T1000 (cell line): ENCODE results near the gene RNF169.
A peak's percentile ranks its signal among the peaks of the same experiment; 100 is the strongest.

Source experiments
- DNase-seq: peaks from one replicate; lab custom pipeline; 2025; ENCODE audit warnings: mixed read lengths; lab: John Stamatoyannopoulos, UW

The RNF169 gene, protein sequence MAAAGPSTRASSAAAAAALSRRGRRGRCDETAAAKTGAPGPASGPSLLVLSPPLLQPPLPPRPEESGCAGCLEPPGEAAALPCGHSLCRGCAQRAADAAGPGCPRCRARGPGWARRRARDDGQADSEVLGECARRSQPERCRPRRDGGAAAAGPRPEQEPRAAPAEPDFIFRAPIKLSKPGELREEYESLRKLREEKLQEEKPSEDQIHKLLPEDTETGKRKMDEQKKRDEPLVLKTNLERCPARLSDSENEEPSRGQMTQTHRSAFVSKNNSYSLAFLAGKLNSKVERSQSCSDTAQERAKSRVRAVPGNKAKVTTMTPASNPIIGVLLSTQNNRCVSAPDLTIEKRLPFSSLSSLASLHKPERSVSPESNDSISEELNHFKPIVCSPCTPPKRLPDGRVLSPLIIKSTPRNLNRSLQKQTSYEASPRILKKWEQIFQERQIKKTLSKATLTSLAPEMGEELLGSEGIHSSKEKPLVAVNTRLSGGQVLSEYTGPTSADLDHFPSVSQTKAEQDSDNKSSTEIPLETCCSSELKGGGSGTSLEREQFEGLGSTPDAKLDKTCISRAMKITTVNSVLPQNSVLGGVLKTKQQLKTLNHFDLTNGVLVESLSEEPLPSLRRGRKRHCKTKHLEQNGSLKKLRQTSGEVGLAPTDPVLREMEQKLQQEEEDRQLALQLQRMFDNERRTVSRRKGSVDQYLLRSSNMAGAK

GRCh38 chr11:74748211-74749126, at the start of gene RNF169:
TSS of gene RNF169 (plus strand) at chr11:74748849. CDS start at chr11:74748881, 32 bp downstream.
- peak; percentile 85 for DNase-seq

DNA sequence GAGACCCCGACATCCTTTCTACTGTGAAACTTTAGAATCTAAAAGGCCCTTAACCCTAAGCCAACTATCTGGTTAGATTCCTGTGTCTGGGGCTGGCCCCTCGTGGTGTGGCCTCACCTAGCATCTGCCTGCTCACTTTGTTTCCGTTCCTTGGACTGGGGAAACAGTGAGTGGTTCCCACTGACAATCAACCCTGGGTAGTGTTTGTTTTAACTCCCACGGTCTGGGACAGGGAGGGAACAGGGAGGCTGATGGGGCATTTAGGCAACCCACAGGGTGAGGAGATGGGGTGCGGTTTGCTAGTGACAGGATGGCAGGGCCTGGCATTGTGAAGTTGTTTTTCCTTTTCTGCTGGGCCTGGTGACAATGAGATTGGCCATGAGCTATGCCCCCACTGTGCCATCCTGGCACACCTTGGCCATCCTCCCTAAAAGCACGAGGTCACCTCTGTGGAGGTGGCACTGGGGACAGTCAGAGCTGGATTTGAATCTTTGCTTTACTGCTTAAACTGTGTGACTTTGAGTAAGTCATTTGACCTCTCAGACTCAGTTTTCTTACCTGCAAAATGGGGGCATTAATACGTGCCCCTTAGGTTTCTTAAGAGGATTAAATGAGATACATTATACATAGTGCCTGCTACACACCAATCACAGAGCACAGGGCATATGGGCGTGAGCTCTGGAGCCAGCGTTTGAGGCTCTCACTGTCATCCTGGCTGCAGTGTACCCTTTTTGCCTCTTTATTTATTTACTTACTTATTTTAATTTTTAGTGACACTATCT, 48.8 kb upstream of the RNF169 start:
- DNase-seq, result no peak

DNA sequence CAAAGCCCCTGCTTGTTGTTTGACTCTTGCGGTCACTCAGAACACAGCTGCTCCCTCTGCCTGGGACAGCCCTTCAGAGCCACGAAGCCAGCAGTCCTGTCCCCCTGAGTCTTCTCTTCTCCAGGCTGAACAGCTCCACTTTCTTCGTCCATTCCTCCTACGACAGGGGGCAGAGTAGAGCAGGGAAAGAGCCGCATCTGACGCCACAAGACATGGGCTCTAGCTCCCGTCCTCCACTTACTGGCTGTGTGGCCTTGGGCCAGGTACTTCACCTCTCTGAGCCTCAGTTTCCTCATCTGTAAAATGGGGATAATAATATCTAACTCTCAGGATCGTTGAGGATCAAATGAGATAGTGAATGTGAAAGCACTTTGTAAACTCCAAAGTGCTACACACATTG, 47.3 kb upstream of the RNF169 start:
- DNase-seq, result no peak

DNA sequence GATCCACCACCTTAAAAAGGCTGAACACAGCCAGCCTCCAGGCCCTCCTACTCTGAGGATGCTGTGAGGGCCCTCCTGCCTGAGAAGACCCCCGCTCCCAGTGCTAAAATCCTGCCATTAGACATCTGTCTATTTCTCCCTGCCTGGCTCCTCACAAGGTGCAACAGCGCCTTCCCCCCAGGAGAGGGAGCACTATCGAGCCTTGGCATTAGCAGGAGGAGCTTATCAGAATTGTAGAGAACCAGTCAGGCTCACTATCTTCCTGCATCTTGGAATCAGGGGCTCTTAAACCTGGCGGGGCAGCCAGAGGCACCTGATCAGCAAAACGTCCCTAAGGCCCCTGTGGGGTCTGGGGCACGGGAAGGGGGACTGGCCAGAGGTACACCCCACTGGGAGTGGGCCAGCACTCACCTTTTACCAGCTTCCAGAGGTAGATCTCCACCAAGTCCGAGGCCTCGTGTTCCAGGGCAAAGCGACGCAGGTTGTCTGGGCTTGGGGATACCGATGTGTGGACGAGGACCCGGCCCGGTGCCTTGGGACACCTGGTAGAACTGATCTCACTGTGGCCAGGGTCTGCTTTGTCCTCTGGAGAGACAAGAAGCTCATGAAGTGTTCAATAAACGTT, 46.2 kb upstream of the RNF169 start:
- DNase-seq, result no peak

GRCh38 chr11:74703211-74703610, 45.4 kb upstream of the RNF169 start:
- no peak for DNase-seq

DNA sequence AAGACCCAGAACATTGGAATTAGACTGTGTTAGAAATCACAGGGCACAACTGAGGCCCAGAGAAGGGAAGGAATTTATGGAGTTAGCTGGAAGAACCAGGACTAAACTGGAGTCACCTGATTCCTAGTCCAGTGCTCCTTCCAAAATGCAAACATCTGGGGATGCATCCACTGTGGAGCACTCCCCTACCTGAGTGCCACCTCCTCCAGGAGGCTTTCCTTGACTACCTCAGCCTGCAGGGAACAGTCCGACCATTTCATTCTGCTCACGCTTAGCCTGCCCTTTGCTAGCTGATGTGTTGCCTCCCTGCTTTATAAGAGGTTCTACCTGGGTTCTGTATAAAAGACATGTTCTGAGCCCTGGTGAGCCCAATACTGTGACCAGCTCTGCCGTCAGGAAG, 41.5 kb upstream of the RNF169 start:
- DNase-seq, result no peak

- DNase-seq, result no peak
These were observed 40.8 kb upstream of the RNF169 start for GRCh38 chr11:74707602-74708510.

DNA sequence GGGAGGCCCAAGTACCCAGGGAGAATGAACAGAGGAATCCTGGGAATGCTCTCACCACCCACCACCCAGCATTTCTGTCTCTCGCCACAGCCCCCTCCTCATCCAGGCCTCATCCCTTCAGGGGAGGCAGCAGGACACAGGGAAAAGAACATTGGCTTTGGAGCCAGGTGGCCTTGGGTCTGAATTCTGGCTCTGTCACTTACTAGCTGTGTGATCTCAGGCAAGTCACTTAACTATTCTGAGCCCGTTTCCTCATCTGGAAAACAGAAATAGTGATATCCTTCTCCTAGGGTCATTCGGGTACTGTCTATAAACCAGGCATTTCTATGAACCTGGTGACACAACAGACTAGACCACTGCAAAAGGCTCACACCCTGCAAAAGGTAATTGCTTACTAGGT, 39.5 kb upstream of the RNF169 start:
- no peak for DNase-seq

DNA sequence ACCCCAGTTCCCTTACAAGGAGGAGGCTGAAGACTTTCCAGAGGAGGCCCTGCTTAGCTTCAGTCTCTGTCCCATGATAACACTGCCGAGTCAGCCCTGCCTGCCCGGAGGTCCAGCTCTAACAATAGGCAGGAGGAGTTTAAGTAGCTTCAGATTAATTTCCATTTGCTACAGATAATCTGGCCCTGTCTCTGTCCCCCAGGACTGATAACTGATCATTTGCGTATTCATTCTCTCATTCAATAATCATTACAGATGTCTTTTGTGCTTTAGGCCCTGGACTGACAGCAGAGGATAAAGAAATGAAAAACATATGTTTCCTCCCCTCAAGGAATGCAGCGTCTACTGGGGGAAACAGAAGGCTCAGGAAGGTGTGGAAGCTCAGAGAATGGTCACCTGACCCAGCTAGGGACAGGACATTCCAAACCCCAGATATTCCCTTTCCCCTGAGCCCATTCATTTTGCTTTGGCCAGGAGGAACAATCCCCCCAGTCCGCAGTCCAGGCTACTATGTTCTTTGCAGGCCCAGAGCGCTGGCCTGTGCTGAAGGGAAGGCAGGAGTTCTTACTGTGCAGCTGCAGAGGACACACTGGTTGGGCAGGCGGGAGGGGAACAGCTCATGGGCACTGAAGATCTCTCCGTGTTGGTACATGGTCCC, 38.2 kb upstream of the RNF169 start:
- no peak for DNase-seq

DNA sequence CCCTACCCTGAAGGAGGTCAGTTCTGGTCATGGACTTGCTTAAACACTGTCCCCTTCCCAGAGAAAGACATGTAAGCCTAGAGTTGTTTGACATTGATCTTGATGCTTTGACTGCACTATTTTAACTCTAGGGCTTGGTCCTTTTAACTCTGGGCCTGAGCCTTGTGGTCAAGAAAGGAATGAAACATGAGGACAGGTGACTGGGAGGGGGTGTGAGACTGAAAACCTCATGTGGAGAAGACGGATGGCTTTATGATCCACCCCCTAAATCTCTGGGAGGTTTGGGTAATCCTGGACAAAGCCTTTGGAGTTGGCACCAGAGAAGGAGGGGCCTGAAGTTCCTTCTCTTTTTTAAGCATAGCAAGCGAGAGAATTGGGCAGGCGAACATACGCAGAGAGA, 35.0 kb upstream of the RNF169 start:
- no peak for DNase-seq

- no peak for DNase-seq
These were observed 33.7 kb upstream of the RNF169 start for GRCh38 chr11:74714904-74715303.

- DNase-seq, result no peak
These were observed 31.3 kb upstream of the RNF169 start for GRCh38 chr11:74717221-74717969.

- DNase-seq, result no peak
These were observed 29.6 kb upstream of the RNF169 start for GRCh38 chr11:74719011-74719410.

DNA sequence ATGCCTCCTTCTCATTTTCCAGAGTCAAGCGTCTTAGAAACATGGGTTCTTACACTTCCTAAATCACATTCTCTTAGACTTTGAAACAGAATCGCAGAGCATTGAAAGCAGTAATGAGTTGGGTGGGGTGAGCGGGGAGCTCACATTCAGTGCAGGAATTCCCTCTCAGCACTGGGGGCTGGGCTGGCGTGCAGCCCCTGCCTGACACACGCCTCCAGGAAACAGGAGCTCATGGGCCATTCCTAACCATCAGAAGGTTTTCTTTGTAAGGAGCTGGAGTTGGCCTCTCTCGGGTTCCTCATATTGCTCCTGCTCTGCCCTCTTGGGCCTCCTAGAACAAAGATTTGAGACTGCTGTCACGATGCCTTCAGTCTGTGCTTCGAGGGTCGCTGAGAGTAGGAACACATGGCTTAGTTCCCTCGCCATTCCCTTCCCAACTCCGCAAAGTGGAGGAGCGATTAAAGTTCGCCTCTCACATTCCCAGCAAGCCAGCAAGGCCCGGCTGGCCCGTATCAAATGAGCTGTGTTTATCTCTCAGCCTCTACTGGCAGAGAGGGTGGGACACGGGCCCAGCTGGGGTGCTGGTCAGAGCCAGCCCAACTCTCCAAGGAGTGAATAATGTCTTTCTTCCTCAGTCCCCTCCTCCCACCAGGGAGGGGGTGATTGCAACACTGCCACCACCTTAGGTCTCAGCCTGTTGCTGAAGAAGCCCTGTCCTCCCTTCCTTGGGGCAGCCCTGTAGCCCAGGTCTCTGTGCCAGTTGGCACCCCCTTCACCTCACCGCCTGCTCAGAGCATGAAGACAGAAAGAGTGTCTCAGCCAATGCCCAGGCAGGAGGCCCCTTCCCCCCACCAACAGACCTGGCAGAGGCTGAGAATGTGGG, 27.8 kb upstream of the RNF169 start:
- no peak for DNase-seq

- no peak for DNase-seq
These were observed 27.2 kb upstream of the RNF169 start for GRCh38 chr11:74721479-74721835.

DNA sequence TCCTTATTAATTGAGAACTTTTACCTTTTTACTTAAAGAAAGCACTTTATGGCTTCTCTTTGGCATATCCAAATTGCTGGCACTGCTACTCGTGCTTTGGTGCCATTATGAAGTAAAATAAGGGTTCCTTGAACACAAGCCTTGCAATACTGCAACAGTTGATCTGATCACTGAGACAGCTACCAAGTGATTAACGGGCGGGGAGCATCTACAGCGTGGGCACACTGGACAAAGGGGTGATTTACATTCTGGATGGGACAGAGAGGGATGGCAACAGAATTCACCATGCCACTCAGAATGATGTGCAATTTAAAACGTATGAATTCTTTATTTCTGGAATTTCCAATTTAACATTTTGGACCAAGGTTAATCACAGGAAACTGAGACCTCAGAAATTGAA, 25.1 kb upstream of the RNF169 start:
- no peak for DNase-seq

GRCh38 chr11:74725701-74726100, 22.9 kb upstream of the RNF169 start:
- DNase-seq, result no peak
